ENCODE results near the gene TMSB4X. TPM values are rescaled to one million over a fixed set of nuclear protein-coding genes. Genes with fewer than 3 reads are reported as not detected.

The TMSB4X gene
- total and polyA plus RNA-seq, 2 of the 13 experiments (the other 11 are each of a cell fraction or from before 2014, with no cell fraction given): 10.5 to 29.6 TPM

DNA sequence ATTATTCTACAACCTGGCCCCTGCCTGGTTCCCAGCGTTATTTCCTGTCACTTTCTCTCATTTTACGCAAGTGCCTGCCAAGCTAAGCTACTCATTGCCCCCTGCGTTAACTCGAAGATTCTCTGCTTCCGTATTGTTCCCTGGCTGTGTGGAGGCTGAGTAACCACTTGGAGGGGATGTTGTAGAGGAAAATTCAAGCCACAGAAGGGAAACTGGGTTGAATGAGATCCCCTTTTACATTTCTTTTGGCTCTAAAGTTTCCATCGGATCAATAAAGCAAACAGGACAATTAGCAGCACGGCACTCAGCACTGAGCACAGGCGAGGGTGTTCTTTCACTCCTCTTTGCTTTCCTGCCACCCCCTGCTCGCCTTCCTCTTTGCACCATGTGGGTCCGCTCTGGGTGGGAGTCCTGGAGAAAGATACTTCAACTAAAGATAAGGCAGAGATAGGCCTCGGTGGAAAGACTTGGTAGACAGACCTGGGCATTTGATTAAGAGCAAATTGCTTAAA lies 4.2 kb upstream of the TMSB4X start:
- Histone ChIP-seq H3K36me3 (replicated peaks in 1 of 2; ENCODE audit: control insufficient read depth in 1 of 2, insufficient read depth in 2 of 2, low read length in 2 of 2) (no peaks in the 10 kb centered on the region), H3K4me3 (replicated peaks in 1 of 3; ENCODE audit: insufficient read depth in 1 of 3, low read depth in 2 of 3, low read length in 3 of 3) (no peak overlapping the region), H3K4me1 (ENCODE audit: insufficient read depth, low read length) (no peaks in the 10 kb centered on the region), H3K79me2 (ENCODE audit: insufficient read depth, low read length) (no peaks in the 10 kb centered on the region), H4K20me1 (ENCODE audit: insufficient read depth, low read length) (no peaks in the 10 kb centered on the region), H3K9ac (ENCODE audit: insufficient read depth, low read depth, low read length) (no peak overlapping the region), H2AFZ (ENCODE audit: low read length) (no peak overlapping the region), H3K27ac (ENCODE audit: extremely low read length, insufficient read depth, low read length) (no peak overlapping the region), H3K4me2 (ENCODE audit: low read depth, low read length) (no peak overlapping the region), H3K9me3 (ENCODE audit: low read length) (no peaks in the 10 kb centered on the region), H3K27me3 (ENCODE audit: control insufficient read depth in 1 of 2, insufficient read depth in 2 of 2, low read length in 2 of 2) (peaks cover 0 to 8% of the 10 kb centered on the region in 2 experiments; a peak in 4 of 5 replicates)
- ChIA-PET CTCF (ENCODE audit: low intra/inter-chr PET ratio, low total read pairs) (no interaction called here), POLR2A (no interaction called here)
- ATAC-seq (peak; percentile 78), FAIRE-seq (no peak), DNase-seq (ENCODE audit: low spot score) (peak; percentile 27)
- WGBS (ENCODE audit: low lambda C conversion rate): 23% methylated on average over 11 of the region's 11 CpGs
- intact Hi-C loops (cut with micrococcal nuclease; ENCODE audit: unreplicated experiment) (no loop called here), in situ Hi-C loops (cut with HindIII; ENCODE audit: extremely low pct_ligation_motif_present, low pct_unique_long_range_greater_than_20kb) (no loop called here)
- BruUV-seq (replicated peaks): no TSS peak
- no peak for TF ChIP-seq ZSCAN30 (CRISPR knock-in tag; IDR thresholded peaks at IDR 0.05)
- no peak for TF ChIP-seq THAP9 (CRISPR knock-in tag; IDR thresholded peaks at IDR 0.05; ENCODE audit: borderline replicate concordance)
- no peak for TF ChIP-seq ARID4A (CRISPR knock-in tag; IDR thresholded peaks at IDR 0.05; ENCODE audit: borderline replicate concordance)
- TF ChIP-seq, protein P1, sequence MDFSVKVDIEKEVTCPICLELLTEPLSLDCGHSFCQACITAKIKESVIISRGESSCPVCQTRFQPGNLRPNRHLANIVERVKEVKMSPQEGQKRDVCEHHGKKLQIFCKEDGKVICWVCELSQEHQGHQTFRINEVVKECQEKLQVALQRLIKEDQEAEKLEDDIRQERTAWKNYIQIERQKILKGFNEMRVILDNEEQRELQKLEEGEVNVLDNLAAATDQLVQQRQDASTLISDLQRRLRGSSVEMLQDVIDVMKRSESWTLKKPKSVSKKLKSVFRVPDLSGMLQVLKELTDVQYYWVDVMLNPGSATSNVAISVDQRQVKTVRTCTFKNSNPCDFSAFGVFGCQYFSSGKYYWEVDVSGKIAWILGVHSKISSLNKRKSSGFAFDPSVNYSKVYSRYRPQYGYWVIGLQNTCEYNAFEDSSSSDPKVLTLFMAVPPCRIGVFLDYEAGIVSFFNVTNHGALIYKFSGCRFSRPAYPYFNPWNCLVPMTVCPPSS (IDR thresholded peaks at IDR 0.05): no peak
- TF ChIP-seq CTCF (CRISPR knock-in tag; IDR thresholded peaks at IDR 0.05): peak; percentile 51; the same call in 1 of the 2 replicates
- no peak for TF ChIP-seq FOXO1 (CRISPR knock-in tag; IDR thresholded peaks at IDR 0.05)
- no peak for TF ChIP-seq ZNF660 (CRISPR knock-in tag; IDR thresholded peaks at IDR 0.05; ENCODE audit: borderline replicate concordance, low read depth)
- TF ChIP-seq FOXA1 (IDR thresholded peaks at IDR 0.05): no peak
- no peak for TF ChIP-seq FOXA1 (CRISPR knock-in tag; IDR thresholded peaks at IDR 0.05)
- no peak for TF ChIP-seq RBM39 (IDR thresholded peaks at IDR 0.05; ENCODE audit: low read depth, low read length, poor library complexity, severe bottlenecking)
- peak; percentile 24; the same call in 1 of the 2 replicates for TF ChIP-seq SMC3 (IDR thresholded peaks at IDR 0.05; ENCODE audit: low read length)
- no peak for TF ChIP-seq RXRB (CRISPR knock-in tag; IDR thresholded peaks at IDR 0.05; ENCODE audit: borderline replicate concordance)
- no peak for TF ChIP-seq IRF2 (CRISPR knock-in tag; IDR thresholded peaks at IDR 0.05)
- TF ChIP-seq, protein P2, sequence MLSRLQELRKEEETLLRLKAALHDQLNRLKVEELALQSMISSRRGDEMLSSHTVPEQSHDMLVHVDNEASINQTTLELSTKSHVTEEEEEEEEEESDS (CRISPR knock-in tag; IDR thresholded peaks at IDR 0.05; ENCODE audit: borderline replicate concordance): no peak
